WTC11 (cell line): ENCODE measurements around the gene MEGF10. TPM values are rescaled to one million over a fixed set of nuclear protein-coding genes. Genes with fewer than 3 reads are reported as not detected.

ENCODE experiments used
- ATAC-seq: fragments of 200-7000 bp; cut with Tn5 transposase; 2 replicates; pipeline ENCODE4 v1.10.0; 2021; ENCODE audit warnings: mild to moderate bottlenecking, moderate library complexity
- CTCF ChIA-PET: fragments of 300-600 bp; sonication (Branson Sonifier 250); formaldehyde crosslinking; loops from one replicate; lab custom pipeline; 2021; ENCODE audit warnings: antibody characterized with exemption; lab: Charles Lee
- POLR2A ChIA-PET: fragments of 350-600 bp; sonication (Branson Sonifier 250); formaldehyde crosslinking; loops from one replicate; lab custom pipeline; 2021; ENCODE audit warnings: antibody characterized with exemption; lab: Charles Lee
- DNase-seq: peaks from one replicate; pipeline ENCODE4 v3.0.0; 2021; ENCODE audit warnings: low spot score
- H3K27ac Mint-ChIP-seq: 2 replicates; pipeline ENCODE4 v1.8.0; 2021; ENCODE audit warnings: mixed read lengths
- H3K27me3 Mint-ChIP-seq: 2 replicates; pipeline ENCODE4 v1.8.0; 2021; ENCODE audit warnings: low read depth, mild to moderate bottlenecking, moderate library complexity, mixed read lengths
- H3K36me3 Mint-ChIP-seq: 2 replicates; pipeline ENCODE4 v1.8.0; 2021; ENCODE audit warnings: mixed read lengths
- H3K4me1 Mint-ChIP-seq: 2 replicates; pipeline ENCODE4 v1.8.0; 2022; ENCODE audit warnings: mixed read lengths
- H3K4me3 Mint-ChIP-seq: 2 replicates; pipeline ENCODE4 v1.8.0; 2021; ENCODE audit warnings: mild to moderate bottlenecking, moderate library complexity, mixed read lengths
- H3K9me3 Mint-ChIP-seq: 2 replicates; pipeline ENCODE4 v1.8.0; 2021; ENCODE audit warnings: mixed read lengths
- CREB1 ChIP-seq: sonication (generic); formaldehyde crosslinking; IDR thresholded peaks from 2 replicates; pipeline ENCODE4 v1.8.0; 2023; ENCODE audit warnings: mild to moderate bottlenecking, missing genetic modification reagents
- ETV6 ChIP-seq: sonication (generic); formaldehyde crosslinking; IDR thresholded peaks from 2 replicates; pipeline ENCODE4 v1.8.1; 2022; ENCODE audit warnings: mild to moderate bottlenecking, missing genetic modification reagents
- MXD4 ChIP-seq: fragments of 250-450 bp; sonication (Bioruptor Pico); IDR thresholded peaks from 2 replicates; pipeline ENCODE4 v1.8.0; 2021; ENCODE audit warnings: mild to moderate bottlenecking, moderate library complexity, borderline replicate concordance
- NR1H2 ChIP-seq: sonication (generic); formaldehyde crosslinking; IDR thresholded peaks from 2 replicates; pipeline ENCODE4 v1.9.0; 2021; ENCODE audit warnings: mild to moderate bottlenecking, moderate library complexity, missing genetic modification reagents
- PRRX2 ChIP-seq: fragments of 250-450 bp; sonication (Bioruptor Pico); IDR thresholded peaks from 2 replicates; pipeline ENCODE4 v1.8.0; 2021; ENCODE audit warnings: mild to moderate bottlenecking
- SMAD3 ChIP-seq: sonication (generic); formaldehyde crosslinking; IDR thresholded peaks from 2 replicates; pipeline ENCODE4 v1.8.0; 2022; ENCODE audit warnings: missing genetic modification reagents, mild to moderate bottlenecking, borderline replicate concordance
- SP1 ChIP-seq: sonication (generic); formaldehyde crosslinking; conservative IDR thresholded peaks from 2 replicates; pipeline ENCODE4 v1.8.1; 2022; ENCODE audit warnings: missing genetic modification reagents
- ZNF263 ChIP-seq: sonication (generic); formaldehyde crosslinking; IDR thresholded peaks from 2 replicates; pipeline ENCODE4 v1.8.1; 2022; ENCODE audit warnings: low read depth, mild to moderate bottlenecking, moderate library complexity, missing genetic modification reagents
- ZNF317 ChIP-seq: sonication (generic); formaldehyde crosslinking; IDR thresholded peaks from 2 replicates; pipeline ENCODE4 v1.8.1; 2023; ENCODE audit warnings: low read depth, mild to moderate bottlenecking, moderate library complexity, missing genetic modification reagents, borderline replicate concordance
- total RNA-seq: library from RNA; stranded (reverse); gene quantifications from 3 replicates; pipeline ENCODE4 v1.2.3, GENCODE V29; 2021
- TF ChIP-seq, protein P1 (sequence below): sonication (generic); formaldehyde crosslinking; IDR thresholded peaks from 2 replicates; pipeline ENCODE4 v1.8.1; 2022; ENCODE audit warnings: low read depth, mild to moderate bottlenecking, moderate library complexity, missing genetic modification reagents, borderline replicate concordance
- TF ChIP-seq, protein P2 (sequence below): sonication (generic); formaldehyde crosslinking; IDR thresholded peaks from 2 replicates; pipeline ENCODE4 v1.8.0; 2023; ENCODE audit warnings: missing genetic modification reagents
- TF ChIP-seq, protein P3 (sequence below): sonication (generic); formaldehyde crosslinking; conservative IDR thresholded peaks from 2 replicates; pipeline ENCODE4 v1.8.1; 2022; ENCODE audit warnings: mild to moderate bottlenecking, missing genetic modification reagents
- TF ChIP-seq, protein P4 (sequence below): sonication (generic); formaldehyde crosslinking; IDR thresholded peaks from 2 replicates; pipeline ENCODE4 v1.8.0; 2022; ENCODE audit warnings: mild to moderate bottlenecking, missing genetic modification reagents
- TF ChIP-seq, protein P5 (sequence below): sonication (generic); formaldehyde crosslinking; IDR thresholded peaks from 2 replicates; pipeline ENCODE4 v1.8.0; 2022; ENCODE audit warnings: missing genetic modification reagents

MEGF10 gene
- total RNA-seq, 1 experiment from 2014 or later: 24.5 TPM

- ChIA-PET CTCF (interaction anchor here (0.6 to 2.0 kb wide), 13 partner anchors 9 to 202 kb away, joined by 3 to 6 read pairs (median 3); no protein-coding TSS in a partner anchor), POLR2A (no interaction called here)
- Mint-ChIP-seq H3K9me3 (peaks cover 12% of the 10 kb centered on the region), H3K36me3 (peaks cover 11% of the 10 kb centered on the region), H3K27ac (peak overlapping the region; percentile 12), H3K4me3 (peak overlapping the region; percentile 92), H3K4me1 (peaks cover 38% of the 10 kb centered on the region), H3K27me3 (no peaks in the 10 kb centered on the region)
- DNase-seq (peak; percentile 35), ATAC-seq (peak; percentile 50)
- TF ChIP-seq, protein P1, sequence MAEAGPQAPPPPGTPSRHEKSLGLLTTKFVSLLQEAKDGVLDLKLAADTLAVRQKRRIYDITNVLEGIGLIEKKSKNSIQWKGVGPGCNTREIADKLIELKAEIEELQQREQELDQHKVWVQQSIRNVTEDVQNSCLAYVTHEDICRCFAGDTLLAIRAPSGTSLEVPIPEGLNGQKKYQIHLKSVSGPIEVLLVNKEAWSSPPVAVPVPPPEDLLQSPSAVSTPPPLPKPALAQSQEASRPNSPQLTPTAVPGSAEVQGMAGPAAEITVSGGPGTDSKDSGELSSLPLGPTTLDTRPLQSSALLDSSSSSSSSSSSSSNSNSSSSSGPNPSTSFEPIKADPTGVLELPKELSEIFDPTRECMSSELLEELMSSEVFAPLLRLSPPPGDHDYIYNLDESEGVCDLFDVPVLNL (CRISPR knock-in tag): no peak
- TF ChIP-seq, protein P2, sequence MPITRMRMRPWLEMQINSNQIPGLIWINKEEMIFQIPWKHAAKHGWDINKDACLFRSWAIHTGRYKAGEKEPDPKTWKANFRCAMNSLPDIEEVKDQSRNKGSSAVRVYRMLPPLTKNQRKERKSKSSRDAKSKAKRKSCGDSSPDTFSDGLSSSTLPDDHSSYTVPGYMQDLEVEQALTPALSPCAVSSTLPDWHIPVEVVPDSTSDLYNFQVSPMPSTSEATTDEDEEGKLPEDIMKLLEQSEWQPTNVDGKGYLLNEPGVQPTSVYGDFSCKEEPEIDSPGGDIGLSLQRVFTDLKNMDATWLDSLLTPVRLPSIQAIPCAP (CRISPR knock-in tag): no peak
- TF ChIP-seq NR1H2 (CRISPR knock-in tag) (no peak), ZNF263 (no peak), ZNF317 (CRISPR knock-in tag) (no peak), MXD4 (CRISPR knock-in tag) (no peak), ETV6 (no peak), SP1 (CRISPR knock-in tag) (no peak), SMAD3 (CRISPR knock-in tag) (no peak), PRRX2 (CRISPR knock-in tag) (no peak)
- TF ChIP-seq, protein P3, sequence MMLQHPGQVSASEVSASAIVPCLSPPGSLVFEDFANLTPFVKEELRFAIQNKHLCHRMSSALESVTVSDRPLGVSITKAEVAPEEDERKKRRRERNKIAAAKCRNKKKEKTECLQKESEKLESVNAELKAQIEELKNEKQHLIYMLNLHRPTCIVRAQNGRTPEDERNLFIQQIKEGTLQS: no peak
These were observed 524 bp downstream of the MEGF10 start for GRCh38 chr5:127290946-127291693.

DNA sequence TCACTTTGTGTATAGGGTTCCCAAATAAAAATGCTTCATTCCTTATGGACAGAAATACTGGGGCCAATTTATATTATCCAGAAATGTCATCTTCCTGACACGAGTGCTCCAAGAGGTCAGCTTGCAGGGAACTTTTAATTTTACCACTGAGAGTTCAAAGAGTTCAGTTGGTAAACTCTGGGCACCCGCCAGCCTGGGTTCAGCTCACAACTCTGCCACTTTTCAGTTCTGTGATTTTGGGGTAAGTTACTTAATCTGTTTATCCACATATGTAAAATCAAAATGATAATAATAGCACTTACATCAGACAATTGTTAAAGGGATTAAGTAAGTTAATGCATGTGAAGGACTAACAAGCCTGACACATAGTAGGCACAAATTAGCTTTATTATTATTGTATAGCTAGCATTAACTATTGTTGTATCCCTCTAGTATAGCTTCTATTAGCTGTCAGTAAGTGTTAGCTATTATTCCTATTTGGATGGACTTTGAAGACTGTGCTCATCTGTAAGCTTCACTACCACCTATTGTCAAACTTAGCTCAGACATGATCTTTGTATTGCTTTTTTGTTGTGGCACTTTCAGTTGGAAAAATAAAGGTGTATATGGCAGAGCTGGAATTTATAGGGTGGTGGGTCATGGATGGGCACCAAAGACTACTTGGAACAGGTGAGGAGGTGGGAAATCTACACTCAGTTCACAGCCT lies 1.6 kb downstream of the MEGF10 start:
- ChIA-PET POLR2A (no interaction called here), CTCF (interaction anchor here (1.1 to 2.1 kb wide), 4 partner anchors 22 to 201 kb away, joined by 3 to 10 read pairs (median 6); no protein-coding TSS in a partner anchor)
- H3K4me1 Mint-ChIP-seq: peaks cover 42% of the 10 kb centered on the region
- H3K27ac Mint-ChIP-seq: no peak overlapping the region
- peak overlapping the region; percentile 92 for H3K4me3 Mint-ChIP-seq
- H3K9me3 Mint-ChIP-seq: peaks cover 12% of the 10 kb centered on the region
- H3K36me3 Mint-ChIP-seq: peaks cover 11% of the 10 kb centered on the region
- DNase-seq (no peak), ATAC-seq (no peak)
- TF ChIP-seq CREB1 (CRISPR knock-in tag): no peak
- TF ChIP-seq, protein P4, sequence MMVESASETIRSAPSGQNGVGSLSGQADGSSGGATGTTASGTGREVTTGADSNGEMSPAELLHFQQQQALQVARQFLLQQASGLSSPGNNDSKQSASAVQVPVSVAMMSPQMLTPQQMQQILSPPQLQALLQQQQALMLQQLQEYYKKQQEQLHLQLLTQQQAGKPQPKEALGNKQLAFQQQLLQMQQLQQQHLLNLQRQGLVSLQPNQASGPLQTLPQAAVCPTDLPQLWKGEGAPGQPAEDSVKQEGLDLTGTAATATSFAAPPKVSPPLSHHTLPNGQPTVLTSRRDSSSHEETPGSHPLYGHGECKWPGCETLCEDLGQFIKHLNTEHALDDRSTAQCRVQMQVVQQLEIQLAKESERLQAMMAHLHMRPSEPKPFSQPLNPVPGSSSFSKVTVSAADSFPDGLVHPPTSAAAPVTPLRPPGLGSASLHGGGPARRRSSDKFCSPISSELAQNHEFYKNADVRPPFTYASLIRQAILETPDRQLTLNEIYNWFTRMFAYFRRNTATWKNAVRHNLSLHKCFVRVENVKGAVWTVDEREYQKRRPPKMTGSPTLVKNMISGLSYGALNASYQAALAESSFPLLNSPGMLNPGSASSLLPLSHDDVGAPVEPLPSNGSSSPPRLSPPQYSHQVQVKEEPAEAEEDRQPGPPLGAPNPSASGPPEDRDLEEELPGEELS (CRISPR knock-in tag): no peak
- TF ChIP-seq, protein P5, sequence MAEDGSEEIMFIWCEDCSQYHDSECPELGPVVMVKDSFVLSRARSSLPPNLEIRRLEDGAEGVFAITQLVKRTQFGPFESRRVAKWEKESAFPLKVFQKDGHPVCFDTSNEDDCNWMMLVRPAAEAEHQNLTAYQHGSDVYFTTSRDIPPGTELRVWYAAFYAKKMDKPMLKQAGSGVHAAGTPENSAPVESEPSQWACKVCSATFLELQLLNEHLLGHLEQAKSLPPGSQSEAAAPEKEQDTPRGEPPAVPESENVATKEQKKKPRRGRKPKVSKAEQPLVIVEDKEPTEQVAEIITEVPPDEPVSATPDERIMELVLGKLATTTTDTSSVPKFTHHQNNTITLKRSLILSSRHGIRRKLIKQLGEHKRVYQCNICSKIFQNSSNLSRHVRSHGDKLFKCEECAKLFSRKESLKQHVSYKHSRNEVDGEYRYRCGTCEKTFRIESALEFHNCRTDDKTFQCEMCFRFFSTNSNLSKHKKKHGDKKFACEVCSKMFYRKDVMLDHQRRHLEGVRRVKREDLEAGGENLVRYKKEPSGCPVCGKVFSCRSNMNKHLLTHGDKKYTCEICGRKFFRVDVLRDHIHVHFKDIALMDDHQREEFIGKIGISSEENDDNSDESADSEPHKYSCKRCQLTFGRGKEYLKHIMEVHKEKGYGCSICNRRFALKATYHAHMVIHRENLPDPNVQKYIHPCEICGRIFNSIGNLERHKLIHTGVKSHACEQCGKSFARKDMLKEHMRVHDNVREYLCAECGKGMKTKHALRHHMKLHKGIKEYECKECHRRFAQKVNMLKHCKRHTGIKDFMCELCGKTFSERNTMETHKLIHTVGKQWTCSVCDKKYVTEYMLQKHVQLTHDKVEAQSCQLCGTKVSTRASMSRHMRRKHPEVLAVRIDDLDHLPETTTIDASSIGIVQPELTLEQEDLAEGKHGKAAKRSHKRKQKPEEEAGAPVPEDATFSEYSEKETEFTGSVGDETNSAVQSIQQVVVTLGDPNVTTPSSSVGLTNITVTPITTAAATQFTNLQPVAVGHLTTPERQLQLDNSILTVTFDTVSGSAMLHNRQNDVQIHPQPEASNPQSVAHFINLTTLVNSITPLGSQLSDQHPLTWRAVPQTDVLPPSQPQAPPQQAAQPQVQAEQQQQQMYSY (CRISPR knock-in tag): no peak
- H3K27me3 Mint-ChIP-seq: no peaks in the 10 kb centered on the region
